ENCODE data around the gene FBXL16. TPM values are rescaled to one million over a fixed set of nuclear protein-coding genes. Genes with fewer than 3 reads are reported as not detected.

The FBXL16 gene
- total and polyA plus RNA-seq, 2 of the 13 experiments (the other 11 are each of a cell fraction or from before 2014, with no cell fraction given), result 0.22 to 2.0 TPM

DNA sequence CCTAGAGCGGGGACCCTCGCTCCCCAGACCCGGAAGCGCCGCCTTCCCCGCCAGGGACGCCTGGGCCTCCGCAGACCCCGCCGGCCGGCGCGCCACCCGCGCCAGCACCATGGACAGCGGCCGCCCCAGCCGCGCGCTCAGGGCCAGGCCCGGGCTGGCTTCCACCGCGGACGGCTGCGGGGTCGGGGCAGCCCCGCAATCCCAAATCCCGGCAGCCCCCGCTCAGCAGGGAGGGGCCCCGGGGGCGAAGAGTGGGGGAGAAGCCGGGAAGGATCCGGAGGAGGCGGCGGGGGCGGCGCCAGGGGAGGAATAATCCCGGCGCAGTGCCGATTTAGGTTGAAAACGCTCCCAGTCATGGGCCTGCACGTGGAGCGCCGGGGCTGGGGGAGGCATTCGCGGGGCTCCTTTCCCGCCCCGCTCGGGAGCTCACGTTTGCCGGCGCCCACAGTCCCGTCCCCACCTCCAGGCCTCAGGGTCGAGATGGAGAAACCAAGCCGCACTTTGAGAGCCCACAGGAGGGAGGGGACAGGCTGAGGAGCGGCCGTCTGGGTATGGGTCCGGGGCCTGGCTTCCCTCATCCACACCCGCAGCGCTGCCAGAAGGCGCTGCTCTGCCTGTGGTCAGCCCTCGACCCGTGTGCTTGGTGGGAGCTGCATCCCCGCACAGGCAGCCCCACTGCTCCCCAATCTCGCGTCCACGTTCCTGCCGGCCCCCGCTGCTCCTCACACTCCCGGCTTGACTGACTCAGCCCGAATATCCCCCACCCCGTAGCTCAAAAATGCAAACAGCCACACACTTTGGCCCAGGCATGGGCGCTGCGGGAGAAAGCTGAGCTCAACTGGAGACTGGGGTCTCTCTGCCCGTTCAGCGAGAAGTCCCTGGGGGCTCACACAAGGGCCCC is 4.7 kb downstream of the FBXL16 start (continued):
- TF ChIP-seq TGIF2 (CRISPR knock-in tag; IDR thresholded peaks at IDR 0.05) (peak; percentile 45; the same call in 1 of the 2 replicates), TSC22D2 (CRISPR knock-in tag; IDR thresholded peaks at IDR 0.05; ENCODE audit: borderline replicate concordance) (peak; percentile 92), SETDB1 (CRISPR knock-in tag; IDR thresholded peaks at IDR 0.05; ENCODE audit: borderline replicate concordance) (no peak), PHB2 (IDR thresholded peaks at IDR 0.05; ENCODE audit: partially characterized antibody) (no peak), PAX8 (CRISPR knock-in tag; IDR thresholded peaks at IDR 0.05; ENCODE audit: borderline replicate concordance) (no peak), HHEX (CRISPR knock-in tag; IDR thresholded peaks at IDR 0.05) (no peak), NFIC (IDR thresholded peaks at IDR 0.05; ENCODE audit: low read length) (no peak), FOXK2 (IDR thresholded peaks at IDR 0.05) (no peak), ZNF562 (CRISPR knock-in tag; IDR thresholded peaks at IDR 0.05; ENCODE audit: borderline replicate concordance) (no peak), ZNF747 (CRISPR knock-in tag; IDR thresholded peaks at IDR 0.05; ENCODE audit: borderline replicate concordance) (no peak), PCBP1 (IDR thresholded peaks at IDR 0.05; ENCODE audit: borderline replicate concordance, low read depth, low read length) (no peak), ZIK1 (CRISPR knock-in tag; IDR thresholded peaks at IDR 0.05; ENCODE audit: borderline replicate concordance, low read depth) (no peak), CBX1 (IDR thresholded peaks at IDR 0.05; ENCODE audit: low read depth) (no peak), NCOA5 (CRISPR knock-in tag; IDR thresholded peaks at IDR 0.05) (no peak), RBM39 (IDR thresholded peaks at IDR 0.05; ENCODE audit: low read depth, low read length, poor library complexity, severe bottlenecking) (no peak), RAD51 (IDR thresholded peaks at IDR 0.05; ENCODE audit: borderline replicate concordance) (no peak), ADNP (CRISPR knock-in tag; IDR thresholded peaks at IDR 0.05) (no peak), ATRX (CRISPR knock-in tag; IDR thresholded peaks at IDR 0.05; ENCODE audit: borderline replicate concordance) (no peak)
- TF ChIP-seq, protein P1, sequence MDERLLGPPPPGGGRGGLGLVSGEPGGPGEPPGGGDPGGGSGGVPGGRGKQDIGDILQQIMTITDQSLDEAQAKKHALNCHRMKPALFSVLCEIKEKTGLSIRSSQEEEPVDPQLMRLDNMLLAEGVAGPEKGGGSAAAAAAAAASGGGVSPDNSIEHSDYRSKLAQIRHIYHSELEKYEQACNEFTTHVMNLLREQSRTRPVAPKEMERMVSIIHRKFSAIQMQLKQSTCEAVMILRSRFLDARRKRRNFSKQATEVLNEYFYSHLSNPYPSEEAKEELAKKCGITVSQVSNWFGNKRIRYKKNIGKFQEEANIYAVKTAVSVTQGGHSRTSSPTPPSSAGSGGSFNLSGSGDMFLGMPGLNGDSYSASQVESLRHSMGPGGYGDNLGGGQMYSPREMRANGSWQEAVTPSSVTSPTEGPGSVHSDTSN (CRISPR knock-in tag; IDR thresholded peaks at IDR 0.05), result no peak
- TF ChIP-seq, protein P2, sequence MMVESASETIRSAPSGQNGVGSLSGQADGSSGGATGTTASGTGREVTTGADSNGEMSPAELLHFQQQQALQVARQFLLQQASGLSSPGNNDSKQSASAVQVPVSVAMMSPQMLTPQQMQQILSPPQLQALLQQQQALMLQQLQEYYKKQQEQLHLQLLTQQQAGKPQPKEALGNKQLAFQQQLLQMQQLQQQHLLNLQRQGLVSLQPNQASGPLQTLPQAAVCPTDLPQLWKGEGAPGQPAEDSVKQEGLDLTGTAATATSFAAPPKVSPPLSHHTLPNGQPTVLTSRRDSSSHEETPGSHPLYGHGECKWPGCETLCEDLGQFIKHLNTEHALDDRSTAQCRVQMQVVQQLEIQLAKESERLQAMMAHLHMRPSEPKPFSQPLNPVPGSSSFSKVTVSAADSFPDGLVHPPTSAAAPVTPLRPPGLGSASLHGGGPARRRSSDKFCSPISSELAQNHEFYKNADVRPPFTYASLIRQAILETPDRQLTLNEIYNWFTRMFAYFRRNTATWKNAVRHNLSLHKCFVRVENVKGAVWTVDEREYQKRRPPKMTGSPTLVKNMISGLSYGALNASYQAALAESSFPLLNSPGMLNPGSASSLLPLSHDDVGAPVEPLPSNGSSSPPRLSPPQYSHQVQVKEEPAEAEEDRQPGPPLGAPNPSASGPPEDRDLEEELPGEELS (CRISPR knock-in tag; IDR thresholded peaks at IDR 0.05), result no peak
- TF ChIP-seq, protein P3, sequence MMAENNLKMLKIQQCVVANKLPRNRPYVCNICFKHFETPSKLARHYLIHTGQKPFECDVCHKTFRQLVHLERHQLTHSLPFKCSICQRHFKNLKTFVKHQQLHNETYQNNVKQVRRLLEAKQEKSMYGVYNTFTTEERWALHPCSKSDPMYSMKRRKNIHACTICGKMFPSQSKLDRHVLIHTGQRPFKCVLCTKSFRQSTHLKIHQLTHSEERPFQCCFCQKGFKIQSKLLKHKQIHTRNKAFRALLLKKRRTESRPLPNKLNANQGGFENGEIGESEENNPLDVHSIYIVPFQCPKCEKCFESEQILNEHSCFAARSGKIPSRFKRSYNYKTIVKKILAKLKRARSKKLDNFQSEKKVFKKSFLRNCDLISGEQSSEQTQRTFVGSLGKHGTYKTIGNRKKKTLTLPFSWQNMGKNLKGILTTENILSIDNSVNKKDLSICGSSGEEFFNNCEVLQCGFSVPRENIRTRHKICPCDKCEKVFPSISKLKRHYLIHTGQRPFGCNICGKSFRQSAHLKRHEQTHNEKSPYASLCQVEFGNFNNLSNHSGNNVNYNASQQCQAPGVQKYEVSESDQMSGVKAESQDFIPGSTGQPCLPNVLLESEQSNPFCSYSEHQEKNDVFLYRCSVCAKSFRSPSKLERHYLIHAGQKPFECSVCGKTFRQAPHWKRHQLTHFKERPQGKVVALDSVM (CRISPR knock-in tag; IDR thresholded peaks at IDR 0.05), result no peak
- TF ChIP-seq, protein P4, sequence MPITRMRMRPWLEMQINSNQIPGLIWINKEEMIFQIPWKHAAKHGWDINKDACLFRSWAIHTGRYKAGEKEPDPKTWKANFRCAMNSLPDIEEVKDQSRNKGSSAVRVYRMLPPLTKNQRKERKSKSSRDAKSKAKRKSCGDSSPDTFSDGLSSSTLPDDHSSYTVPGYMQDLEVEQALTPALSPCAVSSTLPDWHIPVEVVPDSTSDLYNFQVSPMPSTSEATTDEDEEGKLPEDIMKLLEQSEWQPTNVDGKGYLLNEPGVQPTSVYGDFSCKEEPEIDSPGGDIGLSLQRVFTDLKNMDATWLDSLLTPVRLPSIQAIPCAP (CRISPR knock-in tag; IDR thresholded peaks at IDR 0.05; ENCODE audit: low read depth), result no peak
- TF ChIP-seq, protein P5, sequence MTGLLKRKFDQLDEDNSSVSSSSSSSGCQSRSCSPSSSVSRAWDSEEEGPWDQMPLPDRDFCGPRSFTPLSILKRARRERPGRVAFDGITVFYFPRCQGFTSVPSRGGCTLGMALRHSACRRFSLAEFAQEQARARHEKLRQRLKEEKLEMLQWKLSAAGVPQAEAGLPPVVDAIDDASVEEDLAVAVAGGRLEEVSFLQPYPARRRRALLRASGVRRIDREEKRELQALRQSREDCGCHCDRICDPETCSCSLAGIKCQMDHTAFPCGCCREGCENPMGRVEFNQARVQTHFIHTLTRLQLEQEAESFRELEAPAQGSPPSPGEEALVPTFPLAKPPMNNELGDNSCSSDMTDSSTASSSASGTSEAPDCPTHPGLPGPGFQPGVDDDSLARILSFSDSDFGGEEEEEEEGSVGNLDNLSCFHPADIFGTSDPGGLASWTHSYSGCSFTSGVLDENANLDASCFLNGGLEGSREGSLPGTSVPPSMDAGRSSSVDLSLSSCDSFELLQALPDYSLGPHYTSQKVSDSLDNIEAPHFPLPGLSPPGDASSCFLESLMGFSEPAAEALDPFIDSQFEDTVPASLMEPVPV (CRISPR knock-in tag; IDR thresholded peaks at IDR 0.05), result no peak
